ENCODE results near the gene TLR9.

Gene TLR9

GRCh38 chr3:52268036-52268435 lies 42.6 kb upstream of the TLR9 start:
- TF ChIP-seq, protein P1, sequence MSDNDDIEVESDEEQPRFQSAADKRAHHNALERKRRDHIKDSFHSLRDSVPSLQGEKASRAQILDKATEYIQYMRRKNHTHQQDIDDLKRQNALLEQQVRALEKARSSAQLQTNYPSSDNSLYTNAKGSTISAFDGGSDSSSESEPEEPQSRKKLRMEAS (IDR thresholded peaks at IDR 0.05; ENCODE audit: low read depth, low read length): no peak
- TF ChIP-seq POLR2A (IDR thresholded peaks at IDR 0.05; ENCODE audit: extremely low read depth, insufficient read length) (no peak), MYC (IDR thresholded peaks at IDR 0.05; ENCODE audit: low read depth, low read length) (no peak)
- TF ChIP-seq, protein P2, sequence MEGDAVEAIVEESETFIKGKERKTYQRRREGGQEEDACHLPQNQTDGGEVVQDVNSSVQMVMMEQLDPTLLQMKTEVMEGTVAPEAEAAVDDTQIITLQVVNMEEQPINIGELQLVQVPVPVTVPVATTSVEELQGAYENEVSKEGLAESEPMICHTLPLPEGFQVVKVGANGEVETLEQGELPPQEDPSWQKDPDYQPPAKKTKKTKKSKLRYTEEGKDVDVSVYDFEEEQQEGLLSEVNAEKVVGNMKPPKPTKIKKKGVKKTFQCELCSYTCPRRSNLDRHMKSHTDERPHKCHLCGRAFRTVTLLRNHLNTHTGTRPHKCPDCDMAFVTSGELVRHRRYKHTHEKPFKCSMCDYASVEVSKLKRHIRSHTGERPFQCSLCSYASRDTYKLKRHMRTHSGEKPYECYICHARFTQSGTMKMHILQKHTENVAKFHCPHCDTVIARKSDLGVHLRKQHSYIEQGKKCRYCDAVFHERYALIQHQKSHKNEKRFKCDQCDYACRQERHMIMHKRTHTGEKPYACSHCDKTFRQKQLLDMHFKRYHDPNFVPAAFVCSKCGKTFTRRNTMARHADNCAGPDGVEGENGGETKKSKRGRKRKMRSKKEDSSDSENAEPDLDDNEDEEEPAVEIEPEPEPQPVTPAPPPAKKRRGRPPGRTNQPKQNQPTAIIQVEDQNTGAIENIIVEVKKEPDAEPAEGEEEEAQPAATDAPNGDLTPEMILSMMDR (IDR thresholded peaks at IDR 0.05; ENCODE audit: low read depth, low read length): no peak
- H3K4me3 ChIP-seq (ENCODE audit: low read depth, low read length): no peak overlapping the region
- DNase-seq (ENCODE audit: low read depth): no peak

DNA sequence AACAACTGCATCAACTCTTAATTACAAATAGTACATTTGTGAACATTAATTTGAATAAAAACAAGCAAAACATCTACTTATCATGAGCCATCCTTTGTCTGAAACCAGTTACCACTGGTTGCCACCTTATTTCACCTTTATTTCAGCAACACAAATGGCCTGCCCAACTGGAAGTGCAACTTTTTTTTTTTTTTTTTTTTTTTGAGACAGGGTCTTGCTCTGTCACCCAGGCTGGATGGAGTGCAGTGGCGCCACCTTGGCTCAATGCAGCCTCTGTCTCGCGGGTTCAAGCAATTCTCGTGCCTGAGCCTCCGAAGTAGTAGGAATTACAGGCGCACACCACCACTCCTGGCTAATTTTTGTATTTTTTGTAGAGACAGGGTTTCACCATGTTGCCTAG lies 39.9 kb upstream of the TLR9 start:
- no peak overlapping the region for H3K4me3 ChIP-seq (ENCODE audit: low read depth, low read length)
- DNase-seq (ENCODE audit: low read depth): no peak
- TF ChIP-seq, protein P2 (IDR thresholded peaks at IDR 0.05; ENCODE audit: low read depth, low read length): no peak
- TF ChIP-seq POLR2A (IDR thresholded peaks at IDR 0.05; ENCODE audit: extremely low read depth, insufficient read length): no peak
- TF ChIP-seq MYC (IDR thresholded peaks at IDR 0.05; ENCODE audit: low read depth, low read length): no peak
- TF ChIP-seq, protein P1 (IDR thresholded peaks at IDR 0.05; ENCODE audit: low read depth, low read length): no peak

GRCh38 chr3:52262447-52262846 lies 37.0 kb upstream of the TLR9 start:
- no peak overlapping the region for H3K4me3 ChIP-seq (ENCODE audit: low read depth, low read length)
- no peak for DNase-seq (ENCODE audit: low read depth)
- TF ChIP-seq POLR2A (IDR thresholded peaks at IDR 0.05; ENCODE audit: extremely low read depth, insufficient read length) (no peak), MYC (IDR thresholded peaks at IDR 0.05; ENCODE audit: low read depth, low read length) (no peak)
- TF ChIP-seq, protein P2 (IDR thresholded peaks at IDR 0.05; ENCODE audit: low read depth, low read length): no peak
- TF ChIP-seq, protein P1 (IDR thresholded peaks at IDR 0.05; ENCODE audit: low read depth, low read length): no peak

DNA sequence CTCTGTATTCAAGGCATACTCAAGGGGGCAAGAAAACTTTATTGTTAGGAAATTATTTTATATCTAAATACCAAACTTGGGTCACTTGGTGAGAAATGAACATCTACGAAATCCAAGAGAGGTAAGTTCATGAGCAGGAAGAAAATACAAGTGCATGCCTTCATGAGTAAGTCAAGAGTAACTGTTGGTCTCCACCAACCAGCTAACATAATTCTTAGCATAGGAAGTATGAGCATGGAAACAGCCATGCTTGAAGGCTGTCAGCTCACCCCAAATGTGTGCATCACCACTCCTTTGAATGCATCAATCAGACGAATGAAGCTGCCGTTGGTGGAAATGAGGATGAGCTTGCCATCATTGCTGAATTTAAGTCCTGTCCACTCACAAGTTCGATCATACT lies 34.0 kb upstream of the TLR9 start:
- H3K4me3 ChIP-seq (ENCODE audit: low read depth, low read length): no peak overlapping the region
- TF ChIP-seq, protein P1 (IDR thresholded peaks at IDR 0.05; ENCODE audit: low read depth, low read length): no peak
- TF ChIP-seq MYC (IDR thresholded peaks at IDR 0.05; ENCODE audit: low read depth, low read length) (no peak), POLR2A (IDR thresholded peaks at IDR 0.05; ENCODE audit: extremely low read depth, insufficient read length) (no peak)
- TF ChIP-seq, protein P2 (IDR thresholded peaks at IDR 0.05; ENCODE audit: low read depth, low read length): no peak

GRCh38 chr3:52259035-52259434 lies 33.6 kb upstream of the TLR9 start:
- H3K4me3 ChIP-seq (ENCODE audit: low read depth, low read length): no peak overlapping the region
- TF ChIP-seq POLR2A (IDR thresholded peaks at IDR 0.05; ENCODE audit: extremely low read depth, insufficient read length): no peak
- no peak for TF ChIP-seq MYC (IDR thresholded peaks at IDR 0.05; ENCODE audit: low read depth, low read length)
- TF ChIP-seq, protein P1 (IDR thresholded peaks at IDR 0.05; ENCODE audit: low read depth, low read length): no peak
- TF ChIP-seq, protein P2 (IDR thresholded peaks at IDR 0.05; ENCODE audit: low read depth, low read length): no peak
- DNase-seq (ENCODE audit: low read depth): no peak

More for the DNA sequence above, 34.0 kb upstream of the TLR9 start:
- DNase-seq (ENCODE audit: low read depth): no peak
